ENCODE measurements around the gene DOC2A. TPM values are rescaled to one million over a fixed set of nuclear protein-coding genes. Genes with fewer than 3 reads are reported as not detected.
A peak's percentile ranks its signal among the peaks of the same experiment; 100 is the strongest.

DOC2A gene
- 0.22 TPM for polyA plus RNA-seq (2013, experiment 1 of 2)
- 0.25 TPM for polyA plus RNA-seq (2013, experiment 2 of 2)

DNA sequence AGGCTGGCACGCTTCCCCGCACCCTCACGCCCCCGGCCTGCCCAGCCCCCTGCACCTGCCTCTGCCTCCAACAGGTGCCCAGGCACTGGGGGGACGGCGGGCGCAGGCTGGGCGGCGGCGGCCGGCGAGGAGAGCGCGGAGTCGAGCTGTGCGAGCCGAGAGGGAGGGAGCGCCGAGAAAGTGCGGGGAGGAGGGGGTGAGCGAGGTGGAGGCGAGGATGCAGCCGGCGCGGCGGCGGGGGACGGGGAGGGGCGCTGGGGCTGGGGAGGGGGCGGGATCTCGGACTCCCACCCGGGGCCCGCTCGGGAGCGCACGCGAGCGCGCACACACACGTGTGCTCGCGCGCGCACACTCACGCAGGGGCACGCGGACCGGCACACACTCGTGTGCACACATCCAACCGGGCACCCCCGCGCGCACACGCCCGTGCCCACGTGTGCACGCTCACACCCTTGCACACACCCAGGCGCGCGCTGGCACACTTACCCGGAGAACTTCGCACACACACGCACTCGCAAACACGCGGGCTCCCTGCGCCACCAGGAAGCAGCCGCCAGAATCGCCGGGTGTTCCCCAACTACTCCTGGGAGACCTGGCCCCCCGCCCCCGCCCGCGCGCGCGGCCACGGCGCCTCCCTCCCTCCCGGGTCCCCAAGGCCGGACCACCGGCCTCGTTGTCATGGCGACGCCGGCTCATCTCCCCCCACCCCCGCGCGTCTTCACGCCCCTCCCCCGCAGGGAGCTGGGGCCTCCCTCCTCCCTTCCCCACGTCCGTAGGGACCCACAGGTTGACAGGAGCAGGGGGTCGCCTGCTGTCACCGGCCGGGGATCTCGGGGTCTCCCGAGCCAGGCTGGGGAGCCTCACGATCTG is at the start of gene DOC2A:
DOC2A (minus strand) TSS at position 184 of the 870 bp plus-strand sequence. CDS start 805 bp downstream, outside the sequence.
- H4K91ac ChIP-seq (ENCODE audit: low read length): no peak within 1 kb of the TSS
- H3K23ac ChIP-seq (ENCODE audit: low read length in 2 of 2): peak within 1 kb of the TSS in 1 of 2 experiments; percentile 94
- peak within 1 kb of the TSS in 1 of 2 experiments; percentile 61 for H3K18ac ChIP-seq (ENCODE audit: low read depth in 1 of 2, low read length in 2 of 2)
- H3K4me1 ChIP-seq (ENCODE audit: control insufficient read depth, insufficient read depth, low read depth, low read length): peaks cover 19% of the 10 kb centered on the region
- H3K4ac ChIP-seq (ENCODE audit: low read depth in 1 of 2, low read length in 2 of 2): no peak within 1 kb of the TSS
- H2BK120ac ChIP-seq (ENCODE audit: low read depth, low read length): no peak within 1 kb of the TSS
- no peak within 1 kb of the TSS for H2BK12ac ChIP-seq (ENCODE audit: low read length in 2 of 2)
- H3K4me2 ChIP-seq (ENCODE audit: low read length, poor library complexity, severe bottlenecking): peak within 1 kb of the TSS; percentile 90
- H3K27ac ChIP-seq (ENCODE audit: low read length, poor library complexity, severe bottlenecking): no peak within 1 kb of the TSS
- peak; percentile 10 for DNase-seq
- no peak within 1 kb of the TSS for H3K9ac ChIP-seq (ENCODE audit: low read length)
- no peak within 1 kb of the TSS for H3K14ac ChIP-seq (ENCODE audit: low read length in 2 of 2)
- H3K79me1 ChIP-seq (replicated peaks; ENCODE audit: low read length, poor library complexity, severe bottlenecking): no peaks in the 10 kb centered on the region
- no peak within 1 kb of the TSS for H2AFZ ChIP-seq (ENCODE audit: low read depth, low read length)
- WGBS: 1% methylated on average over 59 of the region's 99 CpGs
- H2AK5ac ChIP-seq (ENCODE audit: low read length, severe bottlenecking): no peak within 1 kb of the TSS
- H2BK5ac ChIP-seq (ENCODE audit: low read depth, low read length, poor library complexity, severe bottlenecking): no peak within 1 kb of the TSS
- H3K4me3 ChIP-seq (ENCODE audit: insufficient read depth in 1 of 2, low read depth in 1 of 2, low read length in 2 of 2): peak within 1 kb of the TSS; percentile 55
- no peaks in the 10 kb centered on the region for H3K9me3 ChIP-seq (ENCODE audit: control insufficient read depth, low read length)
- peaks cover 0 to 10% of the 10 kb centered on the region in 2 experiments for H3K36me3 ChIP-seq (ENCODE audit: control insufficient read depth in 1 of 2, insufficient read depth in 2 of 2, low read depth in 1 of 2, low read length in 2 of 2)
- H2BK15ac ChIP-seq (ENCODE audit: low read depth, poor library complexity, severe bottlenecking): no peak within 1 kb of the TSS
- H3K27me3 ChIP-seq (ENCODE audit: control insufficient read depth in 1 of 2, insufficient read depth in 1 of 2, low read length in 2 of 2): peaks cover 33 to 44% of the 10 kb centered on the region in 2 experiments
- no peak within 1 kb of the TSS for H4K8ac ChIP-seq (ENCODE audit: low read length)

DNA sequence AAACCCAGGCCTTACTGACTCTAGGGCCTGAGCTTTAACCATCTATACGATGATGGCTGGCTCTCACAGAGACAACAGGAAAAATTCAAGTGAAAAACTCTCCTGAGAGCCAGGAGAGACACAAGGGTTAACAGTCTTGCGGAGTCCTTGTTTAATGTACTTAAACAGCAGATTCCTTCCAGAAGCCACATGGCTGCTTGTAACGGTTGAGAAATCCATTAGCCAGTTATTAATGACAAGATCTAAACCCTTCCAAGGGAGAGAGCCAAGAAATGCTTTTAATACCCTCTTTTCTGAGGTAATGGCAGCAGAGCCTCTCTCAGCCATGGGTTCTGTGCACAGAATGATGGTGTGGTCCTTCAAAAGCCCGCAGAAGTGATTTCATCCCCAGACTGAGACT is 49.5 kb upstream of the DOC2A start:
- H3K27me3 ChIP-seq (ENCODE audit: control insufficient read depth in 1 of 2, insufficient read depth in 1 of 2, low read length in 2 of 2): no peaks in the 10 kb centered on the region
- no peak overlapping the region for H2BK15ac ChIP-seq (ENCODE audit: low read depth, poor library complexity, severe bottlenecking)
- H3K36me3 ChIP-seq (ENCODE audit: control insufficient read depth in 1 of 2, insufficient read depth in 2 of 2, low read depth in 1 of 2, low read length in 2 of 2): peaks cover 16 to 25% of the 10 kb centered on the region in 2 experiments
- H3K9me3 ChIP-seq (ENCODE audit: control insufficient read depth, low read length): no peaks in the 10 kb centered on the region
- H2AFZ ChIP-seq (ENCODE audit: low read depth, low read length): no peak overlapping the region
- peaks cover 8% of the 10 kb centered on the region for H3K4me1 ChIP-seq (ENCODE audit: control insufficient read depth, insufficient read depth, low read depth, low read length)
- no peak overlapping the region for H3K27ac ChIP-seq (ENCODE audit: low read length, poor library complexity, severe bottlenecking)
- no peak overlapping the region for H2BK120ac ChIP-seq (ENCODE audit: low read depth, low read length)
- no peak overlapping the region for H3K4me3 ChIP-seq (ENCODE audit: insufficient read depth in 1 of 2, low read depth in 1 of 2, low read length in 2 of 2)
- WGBS: 81% methylated on average over 4 of the region's 4 CpGs
- no peak overlapping the region for H2AK5ac ChIP-seq (ENCODE audit: low read length, severe bottlenecking)
- peak; percentile 52 for DNase-seq
- H3K14ac ChIP-seq (ENCODE audit: low read length in 2 of 2): no peak overlapping the region
- H4K91ac ChIP-seq (ENCODE audit: low read length): no peak overlapping the region
- H3K79me1 ChIP-seq (replicated peaks; ENCODE audit: low read length, poor library complexity, severe bottlenecking): peaks cover 3% of the 10 kb centered on the region
- H3K4ac ChIP-seq (ENCODE audit: low read depth in 1 of 2, low read length in 2 of 2): no peak overlapping the region
- no peak overlapping the region for H2BK12ac ChIP-seq (ENCODE audit: low read length in 2 of 2)
- H3K9ac ChIP-seq (ENCODE audit: low read length): no peak overlapping the region
- H3K18ac ChIP-seq (ENCODE audit: low read depth in 1 of 2, low read length in 2 of 2): no peak overlapping the region
- H2BK5ac ChIP-seq (ENCODE audit: low read depth, low read length, poor library complexity, severe bottlenecking): no peak overlapping the region
- no peak overlapping the region for H4K8ac ChIP-seq (ENCODE audit: low read length)
- H3K4me2 ChIP-seq (ENCODE audit: low read length, poor library complexity, severe bottlenecking): no peak overlapping the region
- no peak overlapping the region for H3K23ac ChIP-seq (ENCODE audit: low read length in 2 of 2)

DNA sequence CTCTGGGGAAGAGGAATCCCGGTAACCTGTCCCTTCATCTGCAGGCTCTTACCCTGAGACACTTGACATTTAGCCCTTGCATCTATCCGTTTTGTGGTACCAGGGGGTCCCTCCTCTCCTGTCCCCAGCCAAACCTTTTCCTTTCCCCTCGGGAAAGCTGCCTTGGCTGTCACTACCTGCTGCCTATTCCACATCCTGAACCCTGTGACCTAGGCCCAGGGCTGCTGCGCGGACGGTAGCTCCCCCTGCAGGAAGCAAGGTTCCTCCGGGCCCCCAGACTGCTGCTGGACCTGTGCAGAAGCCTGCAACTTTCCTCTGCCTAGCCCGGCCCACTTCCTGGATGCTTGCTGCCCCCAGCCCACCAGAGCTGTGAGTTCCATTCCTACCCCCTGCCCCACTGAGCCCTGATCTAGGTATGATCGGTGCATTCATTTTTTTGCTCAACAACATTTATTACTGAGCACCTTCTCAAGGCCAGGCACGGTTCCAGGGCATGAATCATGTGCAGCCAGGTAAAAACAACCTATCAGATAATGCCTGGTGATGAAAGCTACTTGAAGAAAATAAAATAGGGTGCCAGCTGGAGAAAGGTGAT is 44.2 kb upstream of the DOC2A start:
- DNase-seq: peak; percentile 33
- peak overlapping the region; percentile 43 for H4K8ac ChIP-seq (ENCODE audit: low read length)
- peak overlapping the region; percentile 35 for H3K9ac ChIP-seq (ENCODE audit: low read length)
- H3K27ac ChIP-seq (ENCODE audit: low read length, poor library complexity, severe bottlenecking): no peak overlapping the region
- no peak overlapping the region for H3K18ac ChIP-seq (ENCODE audit: low read depth in 1 of 2, low read length in 2 of 2)
- H4K91ac ChIP-seq (ENCODE audit: low read length): no peak overlapping the region
- no peak overlapping the region for H2BK5ac ChIP-seq (ENCODE audit: low read depth, low read length, poor library complexity, severe bottlenecking)
- H2AK5ac ChIP-seq (ENCODE audit: low read length, severe bottlenecking): no peak overlapping the region
- H3K4ac ChIP-seq (ENCODE audit: low read depth in 1 of 2, low read length in 2 of 2): no peak overlapping the region
- 37% methylated on average over 10 of the region's 10 CpGs for WGBS
- H2BK15ac ChIP-seq (ENCODE audit: low read depth, poor library complexity, severe bottlenecking): no peak overlapping the region
- H3K14ac ChIP-seq (ENCODE audit: low read length in 2 of 2): no peak overlapping the region
- no peak overlapping the region for H3K4me2 ChIP-seq (ENCODE audit: low read length, poor library complexity, severe bottlenecking)
- H2BK12ac ChIP-seq (ENCODE audit: low read length in 2 of 2): peak overlapping the region in 1 of 2 experiments; percentile 60
- H3K79me1 ChIP-seq (replicated peaks; ENCODE audit: low read length, poor library complexity, severe bottlenecking): peaks cover 12% of the 10 kb centered on the region
- no peaks in the 10 kb centered on the region for H3K27me3 ChIP-seq (ENCODE audit: control insufficient read depth in 1 of 2, insufficient read depth in 1 of 2, low read length in 2 of 2)
- no peak overlapping the region for H3K23ac ChIP-seq (ENCODE audit: low read length in 2 of 2)
- H3K9me3 ChIP-seq (ENCODE audit: control insufficient read depth, low read length): no peaks in the 10 kb centered on the region
- H2AFZ ChIP-seq (ENCODE audit: low read depth, low read length): no peak overlapping the region
- peaks cover 13 to 19% of the 10 kb centered on the region in 2 experiments for H3K36me3 ChIP-seq (ENCODE audit: control insufficient read depth in 1 of 2, insufficient read depth in 2 of 2, low read depth in 1 of 2, low read length in 2 of 2)
- no peak overlapping the region for H3K4me3 ChIP-seq (ENCODE audit: insufficient read depth in 1 of 2, low read depth in 1 of 2, low read length in 2 of 2)
- H3K4me1 ChIP-seq (ENCODE audit: control insufficient read depth, insufficient read depth, low read depth, low read length): peaks cover 10% of the 10 kb centered on the region
- no peak overlapping the region for H2BK120ac ChIP-seq (ENCODE audit: low read depth, low read length)

DNA sequence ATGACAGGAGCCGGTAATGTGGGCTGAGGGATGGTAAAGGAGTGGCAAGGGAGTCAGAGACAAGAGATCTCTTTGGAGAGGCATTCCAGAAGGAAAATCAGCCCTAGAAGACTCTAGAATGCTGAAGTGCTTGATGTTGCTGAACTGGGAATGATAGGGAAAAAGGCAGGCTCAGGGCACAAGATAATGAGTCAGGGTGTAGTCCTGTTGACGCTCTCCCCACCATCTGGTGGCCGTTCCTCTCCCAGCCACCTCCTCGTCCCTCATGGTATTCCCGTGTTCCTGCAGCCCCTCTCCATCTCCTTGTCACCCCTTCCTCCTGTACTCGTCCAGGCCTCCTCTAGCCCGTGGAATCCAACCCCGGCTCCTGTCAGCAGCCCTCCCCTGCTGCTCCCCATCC is 43.6 kb upstream of the DOC2A start:
- Histone ChIP-seq H2BK120ac (ENCODE audit: low read depth, low read length) (no peak overlapping the region), H3K4me2 (ENCODE audit: low read length, poor library complexity, severe bottlenecking) (no peak overlapping the region), H3K23ac (ENCODE audit: low read length in 2 of 2) (no peak overlapping the region), H3K36me3 (ENCODE audit: control insufficient read depth in 1 of 2, insufficient read depth in 2 of 2, low read depth in 1 of 2, low read length in 2 of 2) (peaks cover 10 to 12% of the 10 kb centered on the region in 2 experiments), H2BK15ac (ENCODE audit: low read depth, poor library complexity, severe bottlenecking) (peak overlapping the region; percentile 19), H3K4me3 (ENCODE audit: insufficient read depth in 1 of 2, low read depth in 1 of 2, low read length in 2 of 2) (peak overlapping the region in 1 of 2 experiments; percentile 93), H2AFZ (ENCODE audit: low read depth, low read length) (no peak overlapping the region), H4K8ac (ENCODE audit: low read length) (peak overlapping the region; percentile 43), H3K27me3 (ENCODE audit: control insufficient read depth in 1 of 2, insufficient read depth in 1 of 2, low read length in 2 of 2) (no peaks in the 10 kb centered on the region), H3K9ac (ENCODE audit: low read length) (peak overlapping the region; percentile 35), H3K4ac (ENCODE audit: low read depth in 1 of 2, low read length in 2 of 2) (no peak overlapping the region), H2BK5ac (ENCODE audit: low read depth, low read length, poor library complexity, severe bottlenecking) (no peak overlapping the region), H3K27ac (ENCODE audit: low read length, poor library complexity, severe bottlenecking) (no peak overlapping the region), H4K91ac (ENCODE audit: low read length) (peak overlapping the region; percentile 22), H3K14ac (ENCODE audit: low read length in 2 of 2) (no peak overlapping the region), H3K79me1 (replicated peaks; ENCODE audit: low read length, poor library complexity, severe bottlenecking) (peaks cover 12% of the 10 kb centered on the region), H2AK5ac (ENCODE audit: low read length, severe bottlenecking) (no peak overlapping the region), H3K18ac (ENCODE audit: low read depth in 1 of 2, low read length in 2 of 2) (no peak overlapping the region), H3K9me3 (ENCODE audit: control insufficient read depth, low read length) (no peaks in the 10 kb centered on the region), H3K4me1 (ENCODE audit: control insufficient read depth, insufficient read depth, low read depth, low read length) (peaks cover 10% of the 10 kb centered on the region), H2BK12ac (ENCODE audit: low read length in 2 of 2) (no peak overlapping the region)
- DNase-seq: peak; percentile 47
- 55% methylated on average over 8 of the region's 8 CpGs for WGBS

All from mesenchymal stem cell (in vitro differentiated cells and primary cell).